MM.1S (cell line): ENCODE results near the gene CFAP99.

ENCODE experiments used
- EZH2 ChIP-seq: fragments of 300-600 bp; sonication (generic); optimal IDR thresholded peaks from 2 replicates; pipeline ENCODE3; 2017; ENCODE audit warnings: low read depth, mild to moderate bottlenecking, antibody characterized with exemption, low read length, mixed read lengths
- EZH2phosphoT487 ChIP-seq: fragments of 300-600 bp; sonication (generic); IDR thresholded peaks from 2 replicates; pipeline ENCODE4 v1.6.1; 2018; ENCODE audit warnings: antibody characterized with exemption, low read length
- TF ChIP-seq, protein P1 (sequence below): fragments of 300-600 bp; sonication (generic); IDR thresholded peaks from 2 replicates; pipeline ENCODE4 v1.5.1; 2016; ENCODE audit warnings: antibody characterized with exemption, low read length, mixed read lengths

DNA sequence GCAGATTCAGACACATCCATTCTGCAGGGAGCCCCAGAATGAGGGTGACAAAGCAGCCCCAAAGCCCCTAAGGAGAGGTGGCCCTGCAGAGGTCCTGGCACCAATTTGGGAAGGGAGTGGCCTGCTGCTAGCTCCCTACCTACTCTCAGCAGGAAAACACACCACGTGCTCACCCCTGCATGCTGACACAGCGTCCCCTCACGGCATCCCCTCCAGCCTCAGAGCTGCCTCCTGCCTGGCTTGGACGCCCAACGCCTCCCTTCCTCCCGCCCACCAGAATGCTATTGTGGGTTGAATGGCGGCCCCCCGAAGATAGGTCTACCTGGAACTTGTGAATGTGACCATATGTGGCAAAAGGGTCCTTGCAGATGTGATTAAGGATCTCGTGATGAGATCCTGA is 29.1 kb upstream of the CFAP99 start:
- TF ChIP-seq, protein P1, sequence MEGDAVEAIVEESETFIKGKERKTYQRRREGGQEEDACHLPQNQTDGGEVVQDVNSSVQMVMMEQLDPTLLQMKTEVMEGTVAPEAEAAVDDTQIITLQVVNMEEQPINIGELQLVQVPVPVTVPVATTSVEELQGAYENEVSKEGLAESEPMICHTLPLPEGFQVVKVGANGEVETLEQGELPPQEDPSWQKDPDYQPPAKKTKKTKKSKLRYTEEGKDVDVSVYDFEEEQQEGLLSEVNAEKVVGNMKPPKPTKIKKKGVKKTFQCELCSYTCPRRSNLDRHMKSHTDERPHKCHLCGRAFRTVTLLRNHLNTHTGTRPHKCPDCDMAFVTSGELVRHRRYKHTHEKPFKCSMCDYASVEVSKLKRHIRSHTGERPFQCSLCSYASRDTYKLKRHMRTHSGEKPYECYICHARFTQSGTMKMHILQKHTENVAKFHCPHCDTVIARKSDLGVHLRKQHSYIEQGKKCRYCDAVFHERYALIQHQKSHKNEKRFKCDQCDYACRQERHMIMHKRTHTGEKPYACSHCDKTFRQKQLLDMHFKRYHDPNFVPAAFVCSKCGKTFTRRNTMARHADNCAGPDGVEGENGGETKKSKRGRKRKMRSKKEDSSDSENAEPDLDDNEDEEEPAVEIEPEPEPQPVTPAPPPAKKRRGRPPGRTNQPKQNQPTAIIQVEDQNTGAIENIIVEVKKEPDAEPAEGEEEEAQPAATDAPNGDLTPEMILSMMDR: no peak
- no peak for TF ChIP-seq EZH2phosphoT487
- TF ChIP-seq EZH2: no peak
